Glutamatergic neuron (in vitro differentiated cells): Measurements from ENCODE around the gene PRKAG2. TPM values are rescaled to one million over a fixed set of nuclear protein-coding genes. Genes with fewer than 3 reads are reported as not detected.

Experiments
- DNase-seq: peaks from one replicate; pipeline ENCODE4 v3.0.0; 2022
- H3K27ac Mint-ChIP-seq: one replicate; pipeline ENCODE4 v1.8.0; 2020; ENCODE audit warnings: mild to moderate bottlenecking, mixed read lengths, inconsistent platforms; ENCODE audit not compliant: unreplicated experiment
- H3K27me3 Mint-ChIP-seq: one replicate; pipeline ENCODE4 v1.8.0; 2020; ENCODE audit warnings: mild to moderate bottlenecking, moderate library complexity, mixed read lengths, inconsistent platforms; ENCODE audit not compliant: unreplicated experiment
- H3K36me3 Mint-ChIP-seq: one replicate; pipeline ENCODE4 v1.8.0; 2020; ENCODE audit warnings: mild to moderate bottlenecking, mixed read lengths, inconsistent platforms; ENCODE audit not compliant: unreplicated experiment
- H3K4me1 Mint-ChIP-seq: one replicate; pipeline ENCODE4 v1.8.0; 2020; ENCODE audit warnings: mild to moderate bottlenecking, low read depth, mixed read lengths, inconsistent platforms; ENCODE audit not compliant: unreplicated experiment
- H3K4me3 Mint-ChIP-seq: one replicate; pipeline ENCODE4 v1.8.0; 2020; ENCODE audit warnings: mild to moderate bottlenecking, mixed read lengths, inconsistent platforms; ENCODE audit not compliant: unreplicated experiment
- H3K9me3 Mint-ChIP-seq: one replicate; pipeline ENCODE4 v1.8.0; 2020; ENCODE audit warnings: mild to moderate bottlenecking, moderate library complexity, mixed read lengths, inconsistent platforms; ENCODE audit not compliant: unreplicated experiment
- total RNA-seq: library from RNA; stranded (reverse); fragmentation: NEBNext Ultra II Directional; extraction: Animal tissue kit (Norgen Biotek cat#: 25700); gene quantifications from one replicate; pipeline ENCODE4 v1.2.1, GENCODE V29; 2021; ENCODE audit not compliant: unreplicated experiment
- TF ChIP-seq, protein P1 (sequence below): fragments of 200-600 bp; sonication (generic); IDR thresholded peaks from one replicate; pipeline ENCODE4 v1.5.0; 2021; ENCODE audit not compliant: partially characterized antibody, unreplicated experiment

PRKAG2 gene
- total RNA-seq, 1 donor from 2014 or later, result 24.7 TPM

DNA sequence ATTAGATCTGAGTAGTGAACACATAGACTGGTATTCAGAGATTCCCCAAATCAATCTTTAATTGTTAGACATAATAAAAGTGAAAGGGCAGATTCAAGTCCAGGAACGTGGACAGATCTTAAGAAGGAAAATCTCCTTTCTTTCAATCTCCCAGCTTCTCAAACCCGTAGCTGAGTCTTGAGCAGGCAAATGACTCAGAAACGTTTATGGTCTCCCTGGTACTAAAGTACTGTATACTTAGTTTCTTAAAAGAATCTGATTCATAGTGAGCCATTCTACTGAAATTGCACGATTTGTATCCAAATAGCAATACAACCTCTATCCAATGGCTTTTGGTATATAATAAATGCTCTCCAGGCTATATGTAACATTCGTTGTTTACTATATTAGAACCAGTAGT, 216.8 kb downstream of the PRKAG2 start:
- Mint-ChIP-seq H3K4me3 (no peak overlapping the region), H3K27me3 (no peaks in the 10 kb centered on the region), H3K9me3 (peaks cover 2% of the 10 kb centered on the region), H3K36me3 (no peaks in the 10 kb centered on the region), H3K4me1 (peaks cover 6% of the 10 kb centered on the region), H3K27ac (no peak overlapping the region)
- TF ChIP-seq, protein P1, sequence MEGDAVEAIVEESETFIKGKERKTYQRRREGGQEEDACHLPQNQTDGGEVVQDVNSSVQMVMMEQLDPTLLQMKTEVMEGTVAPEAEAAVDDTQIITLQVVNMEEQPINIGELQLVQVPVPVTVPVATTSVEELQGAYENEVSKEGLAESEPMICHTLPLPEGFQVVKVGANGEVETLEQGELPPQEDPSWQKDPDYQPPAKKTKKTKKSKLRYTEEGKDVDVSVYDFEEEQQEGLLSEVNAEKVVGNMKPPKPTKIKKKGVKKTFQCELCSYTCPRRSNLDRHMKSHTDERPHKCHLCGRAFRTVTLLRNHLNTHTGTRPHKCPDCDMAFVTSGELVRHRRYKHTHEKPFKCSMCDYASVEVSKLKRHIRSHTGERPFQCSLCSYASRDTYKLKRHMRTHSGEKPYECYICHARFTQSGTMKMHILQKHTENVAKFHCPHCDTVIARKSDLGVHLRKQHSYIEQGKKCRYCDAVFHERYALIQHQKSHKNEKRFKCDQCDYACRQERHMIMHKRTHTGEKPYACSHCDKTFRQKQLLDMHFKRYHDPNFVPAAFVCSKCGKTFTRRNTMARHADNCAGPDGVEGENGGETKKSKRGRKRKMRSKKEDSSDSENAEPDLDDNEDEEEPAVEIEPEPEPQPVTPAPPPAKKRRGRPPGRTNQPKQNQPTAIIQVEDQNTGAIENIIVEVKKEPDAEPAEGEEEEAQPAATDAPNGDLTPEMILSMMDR, result no peak
- no peak for DNase-seq

DNA sequence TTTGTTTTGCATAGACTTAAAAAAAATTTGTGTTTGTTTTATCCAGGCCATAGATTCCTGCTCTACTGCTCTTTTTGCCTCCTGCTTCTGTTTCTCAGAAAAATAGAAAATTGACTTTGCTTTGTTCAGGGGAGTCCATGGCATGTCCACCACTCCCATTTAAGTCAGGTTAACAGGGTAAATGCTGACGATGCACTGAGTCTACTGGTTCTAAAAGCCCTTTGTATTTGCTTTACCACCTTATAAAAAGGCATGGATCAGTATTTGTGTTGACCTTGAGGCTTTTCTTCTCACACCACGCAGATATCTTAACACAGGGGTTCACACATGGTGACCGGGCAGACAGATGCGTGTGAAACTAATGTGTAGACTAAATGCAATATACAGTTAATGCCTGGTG, 217.7 kb downstream of the PRKAG2 start:
- DNase-seq, result no peak
- peaks cover 2% of the 10 kb centered on the region for H3K9me3 Mint-ChIP-seq
- no peak overlapping the region for H3K4me3 Mint-ChIP-seq
- H3K27ac Mint-ChIP-seq, result no peak overlapping the region
- TF ChIP-seq, protein P1, result no peak
- no peaks in the 10 kb centered on the region for H3K27me3 Mint-ChIP-seq
- peaks cover 6% of the 10 kb centered on the region for H3K4me1 Mint-ChIP-seq
- H3K36me3 Mint-ChIP-seq, result no peaks in the 10 kb centered on the region

DNA sequence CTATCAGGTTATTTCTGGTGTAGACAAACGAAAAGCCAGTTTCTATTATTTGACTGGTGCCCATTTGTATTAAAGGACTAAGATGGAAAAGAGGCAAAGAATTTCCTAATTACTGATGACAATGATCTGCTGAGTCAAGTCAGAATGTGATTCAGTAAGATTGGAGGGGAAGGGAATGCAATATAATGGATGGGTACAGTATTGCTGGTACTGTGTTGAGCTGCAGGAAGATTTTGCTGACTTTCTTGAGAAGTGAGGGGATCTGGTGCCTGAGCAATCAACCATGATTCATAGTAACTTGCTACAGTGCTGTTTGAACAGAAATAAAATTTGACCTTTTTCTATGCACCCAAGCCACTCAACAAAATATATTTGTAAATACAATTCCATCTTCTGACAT, 218.1 kb downstream of the PRKAG2 start:
- no peaks in the 10 kb centered on the region for H3K27me3 Mint-ChIP-seq
- peaks cover 2% of the 10 kb centered on the region for H3K9me3 Mint-ChIP-seq
- H3K27ac Mint-ChIP-seq, result no peak overlapping the region
- no peaks in the 10 kb centered on the region for H3K36me3 Mint-ChIP-seq
- TF ChIP-seq, protein P1, result no peak
- no peak for DNase-seq
- H3K4me3 Mint-ChIP-seq, result no peak overlapping the region
- H3K4me1 Mint-ChIP-seq, result peaks cover 6% of the 10 kb centered on the region

DNA sequence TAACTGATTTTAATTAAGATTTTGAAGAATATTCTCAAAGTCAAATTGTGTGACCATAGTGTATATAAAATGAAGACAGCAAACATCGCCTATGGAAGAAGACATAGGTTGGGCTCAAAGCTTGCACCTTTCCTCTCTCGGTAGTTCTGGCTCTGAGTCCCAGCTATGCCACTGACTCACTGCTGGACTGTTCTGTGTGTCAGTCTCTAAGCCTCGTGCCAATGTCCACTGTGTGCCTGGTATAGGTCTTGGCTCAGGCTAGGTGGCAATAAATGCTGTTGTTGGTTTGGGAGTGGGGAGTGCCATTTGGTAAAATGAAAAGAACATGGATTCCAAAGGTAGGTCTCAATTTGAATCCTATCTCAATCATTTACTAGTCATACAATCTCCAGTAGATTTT, 219.7 kb downstream of the PRKAG2 start:
- no peak for DNase-seq
- H3K27me3 Mint-ChIP-seq, result no peaks in the 10 kb centered on the region
- peaks cover 4% of the 10 kb centered on the region for H3K4me1 Mint-ChIP-seq
- TF ChIP-seq, protein P1, result no peak
- no peak overlapping the region for H3K27ac Mint-ChIP-seq
- no peak overlapping the region for H3K4me3 Mint-ChIP-seq
- H3K9me3 Mint-ChIP-seq, result peaks cover 2% of the 10 kb centered on the region
- H3K36me3 Mint-ChIP-seq, result no peaks in the 10 kb centered on the region

DNA sequence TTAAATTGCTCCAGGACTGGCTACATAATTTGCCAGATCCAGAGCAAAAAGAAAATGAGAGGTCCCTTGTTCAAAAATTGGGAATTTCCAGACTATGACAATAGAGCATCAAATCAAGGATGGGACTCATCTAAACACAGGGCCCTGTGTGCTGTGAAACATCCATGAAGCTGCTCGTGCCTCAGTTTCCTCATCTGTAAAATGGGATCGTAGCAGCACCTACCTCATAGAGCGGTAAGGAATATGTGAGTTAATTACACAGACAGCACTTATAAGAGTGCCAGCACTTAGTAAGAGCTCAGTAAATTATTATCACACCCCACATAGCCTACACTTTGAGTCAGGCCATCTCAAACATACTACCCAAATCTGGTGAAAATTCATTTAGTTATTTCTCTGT, 221.4 kb downstream of the PRKAG2 start:
- peaks cover 2% of the 10 kb centered on the region for H3K9me3 Mint-ChIP-seq
- H3K27ac Mint-ChIP-seq, result no peak overlapping the region
- peaks cover 2% of the 10 kb centered on the region for H3K4me1 Mint-ChIP-seq
- no peaks in the 10 kb centered on the region for H3K36me3 Mint-ChIP-seq
- TF ChIP-seq, protein P1, result no peak
- no peak for DNase-seq
- H3K27me3 Mint-ChIP-seq, result no peaks in the 10 kb centered on the region
- H3K4me3 Mint-ChIP-seq, result no peak overlapping the region
